H9 (cell line): ENCODE data around the gene TNKS2. TPM values are rescaled to one million over a fixed set of nuclear protein-coding genes. Genes with fewer than 3 reads are reported as not detected.

Experiments
- DNase-seq: peaks from one replicate; pipeline ENCODE4 v3.0.0-alpha.2; 2017
- H2AFZ ChIP-seq: one replicate; pipeline ENCODE4 v1.6.1; 2013; ENCODE audit warnings: mild to moderate bottlenecking, low read length, control low read depth, moderate library complexity
- H2AK5ac ChIP-seq: 2 replicates; pipeline ENCODE4 v1.6.1; 2013; ENCODE audit warnings: low read length, control low read depth, mixed read lengths; ENCODE audit not compliant: insufficient read length
- H2BK120ac ChIP-seq: one replicate; pipeline ENCODE4 v1.6.1; 2013; ENCODE audit warnings: low read depth, mild to moderate bottlenecking, low read length, control low read depth, inconsistent platforms; ENCODE audit not compliant: poor library complexity, severe bottlenecking
- H2BK12ac ChIP-seq: 2 replicates; pipeline ENCODE4 v1.6.1; 2013; ENCODE audit warnings: low read length, control low read depth, mixed read lengths, low read depth; ENCODE audit not compliant: insufficient read length
- H2BK15ac ChIP-seq: 2 replicates; pipeline ENCODE4 v1.6.1; 2013; ENCODE audit warnings: low read depth, low read length, control low read depth
- H2BK20ac ChIP-seq: one replicate; pipeline ENCODE4 v1.6.1; 2013; ENCODE audit warnings: low read depth, mild to moderate bottlenecking, low read length, control low read depth, inconsistent platforms; ENCODE audit not compliant: poor library complexity, severe bottlenecking
- H2BK5ac ChIP-seq: 2 replicates; pipeline ENCODE4 v1.6.1; 2013; ENCODE audit warnings: low read length, control low read depth, mixed read lengths; ENCODE audit not compliant: insufficient read length
- H3K14ac ChIP-seq: 2 replicates; pipeline ENCODE4 v1.6.1; 2013; ENCODE audit warnings: low read length, control low read depth; ENCODE audit not compliant: insufficient read depth
- H3K18ac ChIP-seq: 2 replicates; pipeline ENCODE4 v1.6.1; 2013; ENCODE audit warnings: low read depth, mild to moderate bottlenecking, mixed read lengths, low read length, control low read depth; ENCODE audit not compliant: insufficient read length
- H3K23ac ChIP-seq: 2 replicates; pipeline ENCODE4 v1.6.1; 2013; ENCODE audit warnings: low read length, control low read depth, mixed read lengths, low read depth; ENCODE audit not compliant: insufficient read length
- H3K23me2 ChIP-seq: 2 replicates; pipeline ENCODE4 v1.6.1; 2013; ENCODE audit warnings: low read depth, mild to moderate bottlenecking, mixed read lengths, low read length, control low read depth; ENCODE audit not compliant: insufficient read length, poor library complexity, severe bottlenecking
- H3K27ac ChIP-seq: 2 replicates; pipeline ENCODE4 v1.5.1; 2013; ENCODE audit warnings: low read length, control low read depth, mixed read lengths, low read depth; ENCODE audit not compliant: insufficient read length
- H3K27me3 ChIP-seq: 2 replicates; pipeline ENCODE4 v1.6.1; 2013; ENCODE audit warnings: low read length, control low read depth, inconsistent platforms; ENCODE audit not compliant: insufficient read depth
- H3K4ac ChIP-seq: 2 replicates; pipeline ENCODE4 v1.6.1; 2013; ENCODE audit warnings: low read depth, mild to moderate bottlenecking, control low read depth, inconsistent platforms, low read length, moderate library complexity
- H3K4me1 ChIP-seq: 2 replicates; pipeline ENCODE4 v1.6.1; 2013; ENCODE audit warnings: low read length, control low read depth, inconsistent platforms; ENCODE audit not compliant: insufficient read depth
- H3K4me2 ChIP-seq: 2 replicates; pipeline ENCODE4 v1.6.1; 2013; ENCODE audit warnings: low read length, control low read depth, mixed read lengths; ENCODE audit not compliant: insufficient read length, insufficient read depth
- H3K56ac ChIP-seq: 2 replicates; pipeline ENCODE4 v1.6.1; 2013; ENCODE audit warnings: low read depth, mild to moderate bottlenecking, mixed read lengths, low read length, control low read depth; ENCODE audit not compliant: insufficient read length
- H3K79me1 ChIP-seq: 2 replicates; pipeline ENCODE4 v1.6.1; 2013; ENCODE audit warnings: low read depth, mild to moderate bottlenecking, moderate library complexity, low read length, control low read depth, inconsistent platforms; ENCODE audit not compliant: insufficient read depth, poor library complexity, severe bottlenecking
- H3K79me2 ChIP-seq: 2 replicates; pipeline ENCODE4 v1.6.1; 2013; ENCODE audit warnings: low read length, control low read depth, inconsistent platforms; ENCODE audit not compliant: insufficient read depth
- H3K9ac ChIP-seq: 2 replicates; pipeline ENCODE4 v1.6.1; 2013; ENCODE audit warnings: low read length, control low read depth, mixed read lengths; ENCODE audit not compliant: insufficient read length; ENCODE audit errors: extremely low read depth
- H3K9me3 ChIP-seq: one replicate; pipeline ENCODE4 v1.6.1; 2013; ENCODE audit warnings: low read depth, low read length, inconsistent platforms; ENCODE audit not compliant: control insufficient read depth
- H3T11ph ChIP-seq: one replicate; pipeline ENCODE4 v1.6.1; 2013; ENCODE audit warnings: mild to moderate bottlenecking, low read length, control low read depth, inconsistent platforms
- H4K20me1 ChIP-seq: one replicate; pipeline ENCODE4 v1.6.1; 2013; ENCODE audit not compliant: control insufficient read depth, insufficient read length, insufficient read depth
- H4K5ac ChIP-seq: 2 replicates; pipeline ENCODE4 v1.6.1; 2013; ENCODE audit warnings: low read depth, mild to moderate bottlenecking, mixed read lengths, low read length, control low read depth; ENCODE audit not compliant: insufficient read length
- H4K8ac ChIP-seq: replicated peaks from 2 replicates; pipeline ENCODE4 v1.6.1; 2013; ENCODE audit warnings: low read length, control low read depth, mixed read lengths, low read depth; ENCODE audit not compliant: insufficient read length
- H4K91ac ChIP-seq: 2 replicates; pipeline ENCODE4 v1.6.1; 2013; ENCODE audit warnings: low read depth, mild to moderate bottlenecking, moderate library complexity, mixed read lengths, low read length, control low read depth; ENCODE audit not compliant: insufficient read length
- H3K27ac Mint-ChIP-seq, 3 experiments: 2 replicates in 2 of 3; 3 replicates in 1 of 3; pipeline ENCODE4 v1.8.0; 2020 to 2021; ENCODE audit warnings: mixed read lengths in 3 of 3, mild to moderate bottlenecking in 1 of 3, moderate library complexity in 1 of 3
- H3K27me3 Mint-ChIP-seq: 2 replicates; pipeline ENCODE4 v1.8.0; 2021; ENCODE audit warnings: low read depth, mild to moderate bottlenecking, moderate library complexity, mixed read lengths
- H3K36me3 Mint-ChIP-seq, 3 experiments: 2 replicates in 2 of 3; 3 replicates in 1 of 3; pipeline ENCODE4 v1.8.0; 2020 to 2021; ENCODE audit warnings: low read depth in 3 of 3, mixed read lengths in 3 of 3; ENCODE audit not compliant: insufficient read depth in 1 of 3
- H3K4me1 Mint-ChIP-seq, 2 experiments: 2 replicates each; pipeline ENCODE4 v1.8.0; 2020; ENCODE audit warnings: mixed read lengths in 2 of 2
- H3K4me3 Mint-ChIP-seq, 2 experiments: 2 replicates in 1 of 2; 3 replicates in 1 of 2; pipeline ENCODE4 v1.8.0; 2020 to 2021; ENCODE audit warnings: mild to moderate bottlenecking in 2 of 2, mixed read lengths in 2 of 2, moderate library complexity in 1 of 2
- H3K9me3 Mint-ChIP-seq, 2 experiments: 2 replicates in 1 of 2; 3 replicates in 1 of 2; pipeline ENCODE4 v1.8.0; 2020; ENCODE audit warnings: mild to moderate bottlenecking in 2 of 2, mixed read lengths in 2 of 2, moderate library complexity in 1 of 2
- WGBS: extraction: QIAGEN DNeasy Blood & Tissue Kit; methylation state at CpG from one replicate; pipeline ENCODE4 v1.1.7; 2013; ENCODE audit warnings: missing lambda C conversion rate, low lambda C conversion rate, mixed read lengths; ENCODE audit not compliant: insufficient read length; ENCODE audit errors: extremely low coverage; 5-methylcytosine and 5-hydroxymethylcytosine counted together
- total RNA-seq: library from RNA; stranded (reverse); gene quantifications from 2 replicates; pipeline ENCODE4 v1.2.1, GENCODE V29; 2021
- TF ChIP-seq, protein P1 (sequence below): fragments of 200-600 bp; sonication (generic); conservative IDR thresholded peaks from 3 replicates; pipeline ENCODE4 v1.8.0; 2021; ENCODE audit warnings: antibody characterized with exemption, mild to moderate bottlenecking

The TNKS2 gene
- total RNA-seq, 1 experiment from 2014 or later = 58.9 TPM

DNA sequence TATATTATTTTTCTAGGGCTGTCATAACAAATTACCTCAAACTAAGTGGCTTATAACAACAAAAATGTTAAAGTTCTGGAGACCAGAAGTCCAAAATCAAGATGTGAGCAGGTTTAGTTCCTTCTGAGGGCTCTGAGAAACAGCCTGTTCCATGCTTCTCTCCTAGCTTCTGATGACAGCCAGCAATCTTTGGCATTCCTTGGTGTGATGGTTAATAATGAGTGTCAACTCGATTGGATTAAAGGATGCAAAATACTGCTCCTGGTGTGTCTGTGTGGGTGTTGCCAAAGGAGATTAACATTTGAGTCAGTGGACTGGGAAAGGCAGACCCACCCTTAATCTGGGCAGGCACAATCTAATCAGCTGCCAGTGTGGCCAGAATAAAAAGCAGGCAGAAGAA is 26.3 kb upstream of the TNKS2 start:
- H3K4me2 ChIP-seq = no peak overlapping the region
- no peak overlapping the region for H2AK5ac ChIP-seq
- no peak overlapping the region for H3K18ac ChIP-seq
- H3K9me3 ChIP-seq = no peaks in the 10 kb centered on the region
- no peak overlapping the region for H2BK12ac ChIP-seq
- H3T11ph ChIP-seq = no peak overlapping the region
- TF ChIP-seq, protein P1, sequence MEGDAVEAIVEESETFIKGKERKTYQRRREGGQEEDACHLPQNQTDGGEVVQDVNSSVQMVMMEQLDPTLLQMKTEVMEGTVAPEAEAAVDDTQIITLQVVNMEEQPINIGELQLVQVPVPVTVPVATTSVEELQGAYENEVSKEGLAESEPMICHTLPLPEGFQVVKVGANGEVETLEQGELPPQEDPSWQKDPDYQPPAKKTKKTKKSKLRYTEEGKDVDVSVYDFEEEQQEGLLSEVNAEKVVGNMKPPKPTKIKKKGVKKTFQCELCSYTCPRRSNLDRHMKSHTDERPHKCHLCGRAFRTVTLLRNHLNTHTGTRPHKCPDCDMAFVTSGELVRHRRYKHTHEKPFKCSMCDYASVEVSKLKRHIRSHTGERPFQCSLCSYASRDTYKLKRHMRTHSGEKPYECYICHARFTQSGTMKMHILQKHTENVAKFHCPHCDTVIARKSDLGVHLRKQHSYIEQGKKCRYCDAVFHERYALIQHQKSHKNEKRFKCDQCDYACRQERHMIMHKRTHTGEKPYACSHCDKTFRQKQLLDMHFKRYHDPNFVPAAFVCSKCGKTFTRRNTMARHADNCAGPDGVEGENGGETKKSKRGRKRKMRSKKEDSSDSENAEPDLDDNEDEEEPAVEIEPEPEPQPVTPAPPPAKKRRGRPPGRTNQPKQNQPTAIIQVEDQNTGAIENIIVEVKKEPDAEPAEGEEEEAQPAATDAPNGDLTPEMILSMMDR = no peak
- no peak for DNase-seq
- H3K4me1 ChIP-seq = no peaks in the 10 kb centered on the region
- no peak overlapping the region for H3K14ac ChIP-seq
- no peak overlapping the region for H4K91ac ChIP-seq
- no peak overlapping the region for H3K4me3 Mint-ChIP-seq
- H3K56ac ChIP-seq = no peak overlapping the region
- H2AFZ ChIP-seq = no peak overlapping the region
- no peak overlapping the region for H2BK120ac ChIP-seq
- no peak overlapping the region for H2BK15ac ChIP-seq
- no peak overlapping the region for H3K4ac ChIP-seq
- no peak overlapping the region for H2BK20ac ChIP-seq
- H2BK5ac ChIP-seq = no peak overlapping the region
- WGBS = no CpG with 5 or more reads among the region's 1 CpG
- H4K8ac ChIP-seq = no peak overlapping the region
- H3K23me2 ChIP-seq = no peaks in the 10 kb centered on the region
- H3K4me1 Mint-ChIP-seq = peaks cover 3% of the 10 kb centered on the region in 2 experiments; a peak in 2 of 4 replicates
- no peaks in the 10 kb centered on the region for H3K79me2 ChIP-seq
- peaks cover 5 to 6% of the 10 kb centered on the region in 2 experiments for H3K9me3 Mint-ChIP-seq
- no peaks in the 10 kb centered on the region for H3K27me3 ChIP-seq
- no peak overlapping the region for H4K5ac ChIP-seq
- H3K27me3 Mint-ChIP-seq = no peaks in the 10 kb centered on the region
- no peaks in the 10 kb centered on the region for H4K20me1 ChIP-seq
- no peaks in the 10 kb centered on the region for H3K79me1 ChIP-seq
- peaks cover 0 to 1% (median 0%) of the 10 kb centered on the region in 3 experiments; a peak in 1 of 7 replicates for H3K36me3 Mint-ChIP-seq
- H3K27ac Mint-ChIP-seq = no peak overlapping the region
- H3K23ac ChIP-seq = no peak overlapping the region
- H3K27ac ChIP-seq = no peak overlapping the region
- no peak overlapping the region for H3K9ac ChIP-seq
